Measurements from ENCODE around the gene SHISA7. TPM values are rescaled to one million over a fixed set of nuclear protein-coding genes. Genes with fewer than 3 reads are reported as not detected.
"Not testable (repeated sequence)": the region's sequence is repeated elsewhere in the genome, so short reads cannot be mapped to it uniquely, and the experiment has no call there.

SHISA7 gene
- total RNA-seq, 6 experiments from 2014 or later = not detected

DNA sequence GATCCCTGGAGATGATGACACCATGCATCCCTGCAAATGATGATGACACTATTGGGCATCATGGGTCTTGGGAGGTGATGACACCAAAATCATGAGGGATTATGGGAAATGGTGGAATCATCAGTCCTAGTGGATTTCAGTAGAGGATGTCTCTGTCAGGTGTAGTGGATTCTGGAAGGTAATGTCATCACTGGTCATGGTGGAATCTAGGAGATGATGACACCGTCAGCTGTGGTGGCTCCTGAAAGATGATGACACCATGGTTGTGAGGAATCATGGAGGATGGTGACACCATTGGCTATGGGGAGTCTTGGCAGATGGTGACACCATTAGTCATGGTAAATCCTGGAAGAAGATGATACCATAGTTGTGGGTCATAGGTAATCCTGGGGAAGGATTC, 11.9 kb downstream of the SHISA7 start:
- Mint-ChIP-seq H3K27me3 (ENCODE audit: insufficient read depth) (peaks cover 19% of the 10 kb centered on the region), H3K27ac (no peak overlapping the region)
- TF ChIP-seq, protein P1, sequence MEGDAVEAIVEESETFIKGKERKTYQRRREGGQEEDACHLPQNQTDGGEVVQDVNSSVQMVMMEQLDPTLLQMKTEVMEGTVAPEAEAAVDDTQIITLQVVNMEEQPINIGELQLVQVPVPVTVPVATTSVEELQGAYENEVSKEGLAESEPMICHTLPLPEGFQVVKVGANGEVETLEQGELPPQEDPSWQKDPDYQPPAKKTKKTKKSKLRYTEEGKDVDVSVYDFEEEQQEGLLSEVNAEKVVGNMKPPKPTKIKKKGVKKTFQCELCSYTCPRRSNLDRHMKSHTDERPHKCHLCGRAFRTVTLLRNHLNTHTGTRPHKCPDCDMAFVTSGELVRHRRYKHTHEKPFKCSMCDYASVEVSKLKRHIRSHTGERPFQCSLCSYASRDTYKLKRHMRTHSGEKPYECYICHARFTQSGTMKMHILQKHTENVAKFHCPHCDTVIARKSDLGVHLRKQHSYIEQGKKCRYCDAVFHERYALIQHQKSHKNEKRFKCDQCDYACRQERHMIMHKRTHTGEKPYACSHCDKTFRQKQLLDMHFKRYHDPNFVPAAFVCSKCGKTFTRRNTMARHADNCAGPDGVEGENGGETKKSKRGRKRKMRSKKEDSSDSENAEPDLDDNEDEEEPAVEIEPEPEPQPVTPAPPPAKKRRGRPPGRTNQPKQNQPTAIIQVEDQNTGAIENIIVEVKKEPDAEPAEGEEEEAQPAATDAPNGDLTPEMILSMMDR (IDR thresholded peaks at IDR 0.05) = no peak

DNA sequence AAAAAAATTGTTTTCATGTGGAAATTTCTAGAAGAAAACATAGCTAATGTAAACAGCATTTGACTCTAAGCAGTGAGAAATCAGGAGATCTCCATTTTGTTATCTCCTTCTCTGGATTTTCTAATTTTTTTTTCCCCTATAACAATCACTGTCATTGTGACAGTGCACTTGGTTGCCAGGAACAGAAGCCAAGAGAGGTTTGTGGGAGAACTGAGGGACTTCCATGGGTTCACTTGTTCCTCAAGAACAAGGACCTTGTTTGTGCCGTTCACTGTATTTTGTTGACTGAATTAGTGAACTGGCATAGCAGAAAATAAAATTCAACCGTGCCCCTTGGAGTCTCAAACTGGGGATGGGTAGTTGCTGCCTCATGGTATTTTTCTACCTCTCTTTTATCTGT, 17.1 kb downstream of the SHISA7 start:
- no peaks in the 10 kb centered on the region for H3K9me3 Mint-ChIP-seq
- no peak overlapping the region for H3K4me3 Mint-ChIP-seq
- no peaks in the 10 kb centered on the region for H3K4me1 Mint-ChIP-seq (ENCODE audit: low read depth)

More for the DNA sequence above, 11.9 kb downstream of the SHISA7 start:
- peaks cover 6% of the 10 kb centered on the region; the same call in 1 of the 2 replicates for H3K9me3 Mint-ChIP-seq
- no peaks in the 10 kb centered on the region for H3K36me3 Mint-ChIP-seq (ENCODE audit: low read depth)
- DNase-seq = no peak
- H3K4me3 Mint-ChIP-seq = no peak overlapping the region
- no peaks in the 10 kb centered on the region for H3K4me1 Mint-ChIP-seq (ENCODE audit: low read depth)

DNA sequence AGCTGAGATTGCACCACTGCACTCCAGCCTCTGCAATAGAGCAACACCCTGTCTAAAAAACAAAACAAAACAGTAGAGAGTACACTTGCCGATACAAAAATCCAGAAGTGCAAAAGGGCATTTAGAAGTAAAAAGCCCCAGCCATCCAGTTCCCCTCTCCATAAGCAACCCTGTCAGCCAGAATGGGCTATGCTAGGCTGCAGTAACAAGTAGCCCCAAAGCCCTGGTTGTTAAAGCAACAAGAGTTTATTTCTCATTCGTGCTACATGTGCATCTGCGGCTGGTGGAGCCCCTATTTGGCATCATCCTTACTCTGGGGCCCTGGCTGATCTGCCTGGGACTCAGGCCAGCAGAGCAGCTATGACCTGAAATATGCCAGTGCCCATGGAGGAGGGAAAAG, 18.6 kb downstream of the SHISA7 start:
- Mint-ChIP-seq H3K4me3 (no peak overlapping the region), H3K9me3 (no peaks in the 10 kb centered on the region), H3K27me3 (ENCODE audit: insufficient read depth) (peaks cover 37% of the 10 kb centered on the region), H3K27ac (no peak overlapping the region), H3K36me3 (ENCODE audit: low read depth) (no peaks in the 10 kb centered on the region), H3K4me1 (ENCODE audit: low read depth) (no peaks in the 10 kb centered on the region)
- TF ChIP-seq, protein P1 (IDR thresholded peaks at IDR 0.05) = no peak
- no peak for DNase-seq

More for the DNA sequence above, 17.1 kb downstream of the SHISA7 start:
- DNase-seq = no peak
- Mint-ChIP-seq H3K27ac (no peak overlapping the region), H3K36me3 (ENCODE audit: low read depth) (no peaks in the 10 kb centered on the region), H3K27me3 (ENCODE audit: insufficient read depth) (peaks cover 40% of the 10 kb centered on the region)
- TF ChIP-seq, protein P1 (IDR thresholded peaks at IDR 0.05) = no peak

DNA sequence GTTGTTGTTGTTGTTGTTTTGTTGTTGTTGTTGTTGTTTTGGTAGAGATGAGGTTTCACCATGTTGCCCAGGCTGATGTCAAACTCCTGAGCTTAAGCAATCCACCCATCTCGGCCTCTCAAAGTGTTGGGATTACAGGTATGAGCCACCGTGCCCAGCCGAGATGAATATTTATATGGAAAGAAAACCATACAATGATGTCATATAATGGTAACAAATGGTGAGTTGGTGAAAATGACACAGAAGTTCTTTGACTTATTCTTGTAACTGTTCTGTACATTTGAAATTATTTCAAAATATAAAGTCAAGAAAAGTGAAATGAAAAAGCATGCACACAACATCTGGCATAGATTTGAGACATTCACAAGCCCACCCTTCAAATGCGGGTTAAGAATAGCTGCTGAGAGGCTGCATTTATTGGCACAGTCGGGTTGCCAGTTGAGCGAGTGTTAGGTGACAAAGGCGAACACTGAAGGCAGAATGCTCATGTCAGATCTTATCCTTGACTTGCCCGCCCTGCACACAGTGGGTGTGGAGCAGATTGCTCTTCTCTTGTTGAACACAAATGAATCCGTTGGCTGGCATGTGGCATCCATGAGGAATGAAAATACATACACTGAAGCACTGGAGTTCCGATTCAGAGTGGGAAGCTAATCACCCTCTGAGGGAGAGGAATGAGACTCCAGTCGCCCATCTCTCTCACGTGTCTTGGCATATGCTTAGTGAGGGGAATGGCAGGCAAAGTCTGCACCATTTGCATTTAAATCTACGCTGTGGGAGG, 19.7 kb downstream of the SHISA7 start:
- DNase-seq = no peak
- H3K4me1 Mint-ChIP-seq (ENCODE audit: low read depth) = peaks cover 2% of the 10 kb centered on the region
- H3K27ac Mint-ChIP-seq = no peak overlapping the region
- no peaks in the 10 kb centered on the region for H3K36me3 Mint-ChIP-seq (ENCODE audit: low read depth)
- H3K27me3 Mint-ChIP-seq (ENCODE audit: insufficient read depth) = peaks cover 35% of the 10 kb centered on the region
- TF ChIP-seq, protein P1 (IDR thresholded peaks at IDR 0.05) = no peak
- H3K9me3 Mint-ChIP-seq = no peaks in the 10 kb centered on the region
- no peak overlapping the region for H3K4me3 Mint-ChIP-seq

DNA sequence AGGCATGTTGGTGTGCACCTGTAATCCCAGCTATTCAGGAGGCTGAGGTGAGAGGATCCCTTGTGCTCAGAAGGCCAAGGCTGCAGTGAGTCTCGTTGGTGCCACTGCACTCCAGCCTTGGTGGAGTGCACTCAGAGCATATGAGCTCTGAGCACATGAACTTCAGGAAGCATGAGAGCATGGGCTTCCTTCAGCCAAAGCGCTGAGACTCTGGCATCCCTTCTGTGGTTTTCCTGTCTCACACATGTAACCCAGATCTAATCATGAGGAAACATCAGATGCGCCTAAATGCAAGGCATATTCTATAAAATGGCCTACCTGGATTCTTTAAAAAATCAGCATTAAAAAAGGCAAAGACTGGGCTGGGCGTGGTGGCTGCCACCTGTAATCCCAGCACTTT, 21.8 kb downstream of the SHISA7 start:
- not testable (repeated sequence) for H3K36me3 Mint-ChIP-seq (ENCODE audit: low read depth); H3K27ac Mint-ChIP-seq; H3K4me1 Mint-ChIP-seq (ENCODE audit: low read depth); H3K4me3 Mint-ChIP-seq; DNase-seq; H3K9me3 Mint-ChIP-seq
- peaks cover 25% of the 10 kb centered on the region for H3K27me3 Mint-ChIP-seq (ENCODE audit: insufficient read depth)

DNA sequence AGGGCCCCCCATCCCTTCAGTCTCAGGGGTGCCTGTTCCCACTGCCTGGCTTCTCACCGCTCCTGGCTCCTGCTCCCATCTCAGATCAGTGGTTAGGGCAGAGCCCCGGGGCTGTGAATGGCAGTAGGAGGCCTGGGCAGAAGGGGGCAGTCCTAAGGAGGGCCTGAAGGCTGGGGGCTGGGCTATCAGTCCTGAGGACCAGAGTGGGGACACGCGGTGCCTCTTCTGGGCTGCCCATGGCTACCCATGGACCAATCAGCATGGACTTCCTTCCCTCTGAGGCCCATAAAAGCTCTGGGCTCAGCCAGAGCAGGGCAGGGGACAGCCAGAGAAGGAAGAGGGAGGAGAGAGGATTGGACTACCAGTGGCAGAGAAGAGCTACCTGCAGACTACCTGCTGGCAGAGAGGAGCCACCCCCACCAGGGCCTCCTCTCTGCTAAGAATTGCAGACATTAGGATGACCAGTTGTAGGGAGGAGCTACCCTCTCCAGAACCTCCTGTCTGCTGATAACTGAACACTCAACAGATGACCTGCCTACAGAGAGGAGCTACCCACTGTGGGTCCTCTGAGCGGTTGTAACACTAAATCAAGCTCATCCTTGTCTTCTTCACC, 23.4 kb downstream of the SHISA7 start:
- Mint-ChIP-seq H3K36me3 (ENCODE audit: low read depth) (no peaks in the 10 kb centered on the region), H3K9me3 (no peaks in the 10 kb centered on the region), H3K4me1 (ENCODE audit: low read depth) (peaks cover 9% of the 10 kb centered on the region), H3K4me3 (no peak overlapping the region), H3K27me3 (ENCODE audit: insufficient read depth) (peaks cover 15% of the 10 kb centered on the region), H3K27ac (no peak overlapping the region)
- DNase-seq = no peak
- TF ChIP-seq, protein P1 (IDR thresholded peaks at IDR 0.05) = no peak

Data from HFFc6 (cell line).